IMR-90 (cell line): ENCODE measurements around the gene RADIL.
"Not testable (repeated sequence)": the region's sequence is repeated elsewhere in the genome, so short reads cannot be mapped to it uniquely, and the experiment has no call there.

Source experiments
- CEBPB ChIP-seq: IDR thresholded peaks from 2 replicates; pipeline ENCODE4 v1.6.1; 2012; ENCODE audit warnings: low read depth, low read length, improper control_type of control experiment
- MXI1 ChIP-seq: IDR thresholded peaks from 2 replicates; pipeline ENCODE4 v1.6.1; 2012; ENCODE audit warnings: low read depth, mild to moderate bottlenecking, low read length, moderate library complexity, borderline replicate concordance
- POLR2A ChIP-seq: IDR thresholded peaks from 2 replicates; pipeline ENCODE4 v1.6.1; 2012; ENCODE audit warnings: mild to moderate bottlenecking, low read depth, low read length
- RFX5 ChIP-seq: IDR thresholded peaks from 2 replicates; pipeline ENCODE4 v1.8.0; 2012; ENCODE audit warnings: low read depth, mild to moderate bottlenecking, low read length, moderate library complexity

GRCh38 chr7:4793385-4793993, 90.0 kb downstream of the RADIL start:
- TF ChIP-seq CEBPB, MXI1, POLR2A, RFX5: not testable (repeated sequence)
